Adrenal gland (tissue), 5 donors: ENCODE data around the gene ZFYVE21.

Source experiments
- POLR2A ChIP-seq, 2 donors: fragments of 450-650 bp; IDR thresholded peaks; one replicate each; pipeline ENCODE4 v1.6.1; 2017; ENCODE audit warnings: antibody characterized with exemption in 2 of 2, mild to moderate bottlenecking in 2 of 2, moderate library complexity in 1 of 2
- TF ChIP-seq, protein P1 (sequence below), 6 experiments: fragments of 450-650 bp in 4 of 6; fragments of 200-600 bp in 2 of 6; sonication (generic) in 1 of 6; IDR thresholded peaks; 1 replicate in 5 of 6; 2 replicates in 1 of 6; pipeline versions ENCODE4 v1.5.1 to v1.8.0; 2016 to 2021; ENCODE audit warnings: antibody characterized with exemption in 6 of 6, mild to moderate bottlenecking in 2 of 6, moderate library complexity in 1 of 6
- donor health status: DM: no; HTN: no; CAD: no.

DNA sequence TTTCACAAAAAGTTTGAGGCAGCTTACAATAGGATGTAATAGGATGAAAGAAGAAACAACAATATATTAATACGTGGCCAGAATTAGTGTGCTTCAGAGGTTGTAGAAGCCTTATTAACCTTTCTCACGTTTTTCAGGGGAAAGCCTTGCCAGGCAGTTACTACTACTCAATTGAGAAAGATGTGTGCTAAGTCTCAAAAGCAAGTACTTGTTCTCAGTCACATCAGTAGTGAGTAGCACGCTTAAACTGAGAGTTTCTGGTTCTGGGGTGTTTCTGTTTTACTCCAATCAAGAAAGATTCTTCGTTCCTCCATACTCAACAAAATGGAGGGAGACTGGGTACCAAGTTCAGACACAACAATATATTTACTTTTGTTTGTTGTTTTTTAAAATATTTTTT is 47.9 kb upstream of the ZFYVE21 start:
- TF ChIP-seq, protein P1, sequence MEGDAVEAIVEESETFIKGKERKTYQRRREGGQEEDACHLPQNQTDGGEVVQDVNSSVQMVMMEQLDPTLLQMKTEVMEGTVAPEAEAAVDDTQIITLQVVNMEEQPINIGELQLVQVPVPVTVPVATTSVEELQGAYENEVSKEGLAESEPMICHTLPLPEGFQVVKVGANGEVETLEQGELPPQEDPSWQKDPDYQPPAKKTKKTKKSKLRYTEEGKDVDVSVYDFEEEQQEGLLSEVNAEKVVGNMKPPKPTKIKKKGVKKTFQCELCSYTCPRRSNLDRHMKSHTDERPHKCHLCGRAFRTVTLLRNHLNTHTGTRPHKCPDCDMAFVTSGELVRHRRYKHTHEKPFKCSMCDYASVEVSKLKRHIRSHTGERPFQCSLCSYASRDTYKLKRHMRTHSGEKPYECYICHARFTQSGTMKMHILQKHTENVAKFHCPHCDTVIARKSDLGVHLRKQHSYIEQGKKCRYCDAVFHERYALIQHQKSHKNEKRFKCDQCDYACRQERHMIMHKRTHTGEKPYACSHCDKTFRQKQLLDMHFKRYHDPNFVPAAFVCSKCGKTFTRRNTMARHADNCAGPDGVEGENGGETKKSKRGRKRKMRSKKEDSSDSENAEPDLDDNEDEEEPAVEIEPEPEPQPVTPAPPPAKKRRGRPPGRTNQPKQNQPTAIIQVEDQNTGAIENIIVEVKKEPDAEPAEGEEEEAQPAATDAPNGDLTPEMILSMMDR (IDR thresholded peaks at IDR 0.05), result no peak
- TF ChIP-seq POLR2A (IDR thresholded peaks at IDR 0.05), result no peak
